ENCODE data around the gene AMTN. TPM values are rescaled to one million over a fixed set of nuclear protein-coding genes. Genes with fewer than 3 reads are reported as not detected.
"Not testable (repeated sequence)": the region's sequence is repeated elsewhere in the genome, so short reads cannot be mapped to it uniquely, and the experiment has no call there.

The AMTN gene
- total and polyA plus RNA-seq, 4 donors = not detected

- WGBS = 47% methylated on average over 2 of the region's 2 CpGs
- H3K27me3 ChIP-seq (ENCODE audit: control insufficient read depth in 4 of 4, insufficient read depth in 4 of 4, low read length in 3 of 4) = no peaks in the 10 kb centered on the region
- TF ChIP-seq NR2F2 (IDR thresholded peaks at IDR 0.05) (no peak), ATF3 (IDR thresholded peaks at IDR 0.05) (no peak), ZBTB33 (IDR thresholded peaks at IDR 0.05) (no peak), JUND (IDR thresholded peaks at IDR 0.05) (no peak), MAX (IDR thresholded peaks at IDR 0.05) (no peak), HNF4G (IDR thresholded peaks at IDR 0.05) (no peak), GABPA (IDR thresholded peaks at IDR 0.05 in 1 of 2, conservative IDR thresholded peaks at IDR 0.05 in 1 of 2) (no peak), REST (IDR thresholded peaks at IDR 0.05) (no peak), FOXA1 (IDR thresholded peaks at IDR 0.05) (no peak), RXRA (IDR thresholded peaks at IDR 0.05) (no peak), FOXA2 (IDR thresholded peaks at IDR 0.05) (no peak), HNF4A (conservative IDR thresholded peaks at IDR 0.05) (no peak)
- H3K4me1 ChIP-seq (ENCODE audit: control insufficient read depth in 4 of 4, insufficient read depth in 4 of 4, low read length in 3 of 4) = no peaks in the 10 kb centered on the region
- no peaks in the 10 kb centered on the region for H3K9me3 ChIP-seq (ENCODE audit: control insufficient read depth in 4 of 4, low read length in 3 of 4)
- no peak overlapping the region for H3K4me3 ChIP-seq (ENCODE audit: low read depth in 1 of 3, low read length in 3 of 3)
- H3K27ac ChIP-seq (ENCODE audit: low read depth in 1 of 2, low read length in 2 of 2) = no peak overlapping the region
- H3K9ac ChIP-seq (ENCODE audit: low read depth in 1 of 2, low read length in 2 of 2) = no peak overlapping the region
- DNase-seq (ENCODE audit: low spot score) = no peak
- no peaks in the 10 kb centered on the region for H3K36me3 ChIP-seq (ENCODE audit: control insufficient read depth in 4 of 4, insufficient read depth in 3 of 4, low read depth in 1 of 4, low read length in 3 of 4)
Observed at GRCh38 chr4:70533211-70533610, 14.8 kb downstream of the AMTN start.

- Histone ChIP-seq H3K27me3 (ENCODE audit: control insufficient read depth in 4 of 4, insufficient read depth in 4 of 4, low read length in 3 of 4) (no peaks in the 10 kb centered on the region), H3K4me1 (ENCODE audit: control insufficient read depth in 4 of 4, insufficient read depth in 4 of 4, low read length in 3 of 4) (no peaks in the 10 kb centered on the region), H3K36me3 (ENCODE audit: control insufficient read depth in 4 of 4, insufficient read depth in 3 of 4, low read depth in 1 of 4, low read length in 3 of 4) (no peaks in the 10 kb centered on the region), H3K4me3 (ENCODE audit: low read depth in 1 of 3, low read length in 3 of 3) (no peak overlapping the region), H3K27ac (ENCODE audit: low read depth in 1 of 2, low read length in 2 of 2) (no peak overlapping the region), H3K9me3 (ENCODE audit: control insufficient read depth in 4 of 4, low read length in 3 of 4) (no peaks in the 10 kb centered on the region), H3K9ac (ENCODE audit: low read depth in 1 of 2, low read length in 2 of 2) (no peak overlapping the region)
- TF ChIP-seq EGR1 (IDR thresholded peaks at IDR 0.05; ENCODE audit: low read depth in 2 of 2) = no peak
- no peak for TF ChIP-seq HNF4G (IDR thresholded peaks at IDR 0.05)
- TF ChIP-seq CTCF (IDR thresholded peaks at IDR 0.05; ENCODE audit: low read depth, low read length, missing input control) = no peak
- TF ChIP-seq JUND (IDR thresholded peaks at IDR 0.05) = no peak
- no peak for TF ChIP-seq RXRA (IDR thresholded peaks at IDR 0.05)
- TF ChIP-seq HNF4A (conservative IDR thresholded peaks at IDR 0.05) = no peak
- DNase-seq (ENCODE audit: low spot score) = no peak
- 95% methylated on average over 3 of the region's 3 CpGs for WGBS
Observed at GRCh38 chr4:70533791-70534190, 15.4 kb downstream of the AMTN start.

- H3K36me3 ChIP-seq (ENCODE audit: control insufficient read depth in 4 of 4, insufficient read depth in 3 of 4, low read depth in 1 of 4, low read length in 3 of 4); H3K4me3 ChIP-seq (ENCODE audit: low read depth in 1 of 3, low read length in 3 of 3); H3K4me1 ChIP-seq (ENCODE audit: control insufficient read depth in 4 of 4, insufficient read depth in 4 of 4, low read length in 3 of 4); DNase-seq (ENCODE audit: low spot score); H3K27ac ChIP-seq (ENCODE audit: low read depth in 1 of 2, low read length in 2 of 2); H3K9ac ChIP-seq (ENCODE audit: low read depth in 1 of 2, low read length in 2 of 2); H3K9me3 ChIP-seq (ENCODE audit: control insufficient read depth in 4 of 4, low read length in 3 of 4); H3K27me3 ChIP-seq (ENCODE audit: control insufficient read depth in 4 of 4, insufficient read depth in 4 of 4, low read length in 3 of 4): not testable (repeated sequence)
- 90% methylated on average over 3 of the region's 3 CpGs for WGBS
Observed at GRCh38 chr4:70534886-70535285, 16.5 kb downstream of the AMTN start.
